HG02642 (cell line): Measurements from ENCODE around the gene ACAP2.
A peak's percentile ranks its signal among the peaks of the same experiment; 100 is the strongest.

Experiments
- ATAC-seq: cut with Tn5 transposase; IDR thresholded peaks from one replicate; pipeline ENCODE4 v1.9.1; 2021; ENCODE audit warnings: mild to moderate bottlenecking; ENCODE audit not compliant: unreplicated experiment, poor library complexity

ACAP2 gene

GRCh38 chr3:195265363-195265976 is 177.3 kb downstream of the ACAP2 start:
- no peak for ATAC-seq

GRCh38 chr3:195263925-195264600 is 178.8 kb downstream of the ACAP2 start:
- no peak for ATAC-seq

GRCh38 chr3:195263193-195263924 is 179.5 kb downstream of the ACAP2 start:
- no peak for ATAC-seq

DNA sequence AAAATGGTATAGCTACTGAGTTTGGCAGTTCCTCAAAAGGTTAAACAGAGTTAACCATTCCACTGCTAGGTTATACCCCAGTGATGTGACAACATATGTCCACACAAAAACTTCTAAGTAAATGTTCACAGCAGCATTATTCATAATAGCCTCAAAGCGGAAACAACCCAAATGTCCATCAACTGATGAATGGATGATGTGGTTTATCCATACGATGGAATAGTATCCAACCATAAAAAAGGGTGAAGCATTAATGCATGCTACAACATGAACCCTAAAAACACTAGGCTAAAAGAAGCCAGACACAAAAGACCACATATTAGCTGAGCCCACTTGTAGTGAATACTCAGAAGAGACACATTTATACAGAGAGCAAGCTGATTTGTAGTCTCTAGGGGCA is 180.9 kb downstream of the ACAP2 start:
- no peak for ATAC-seq

- ATAC-seq = peak; percentile 6
Observed at GRCh38 chr3:195260280-195260905, 182.4 kb downstream of the ACAP2 start.

DNA sequence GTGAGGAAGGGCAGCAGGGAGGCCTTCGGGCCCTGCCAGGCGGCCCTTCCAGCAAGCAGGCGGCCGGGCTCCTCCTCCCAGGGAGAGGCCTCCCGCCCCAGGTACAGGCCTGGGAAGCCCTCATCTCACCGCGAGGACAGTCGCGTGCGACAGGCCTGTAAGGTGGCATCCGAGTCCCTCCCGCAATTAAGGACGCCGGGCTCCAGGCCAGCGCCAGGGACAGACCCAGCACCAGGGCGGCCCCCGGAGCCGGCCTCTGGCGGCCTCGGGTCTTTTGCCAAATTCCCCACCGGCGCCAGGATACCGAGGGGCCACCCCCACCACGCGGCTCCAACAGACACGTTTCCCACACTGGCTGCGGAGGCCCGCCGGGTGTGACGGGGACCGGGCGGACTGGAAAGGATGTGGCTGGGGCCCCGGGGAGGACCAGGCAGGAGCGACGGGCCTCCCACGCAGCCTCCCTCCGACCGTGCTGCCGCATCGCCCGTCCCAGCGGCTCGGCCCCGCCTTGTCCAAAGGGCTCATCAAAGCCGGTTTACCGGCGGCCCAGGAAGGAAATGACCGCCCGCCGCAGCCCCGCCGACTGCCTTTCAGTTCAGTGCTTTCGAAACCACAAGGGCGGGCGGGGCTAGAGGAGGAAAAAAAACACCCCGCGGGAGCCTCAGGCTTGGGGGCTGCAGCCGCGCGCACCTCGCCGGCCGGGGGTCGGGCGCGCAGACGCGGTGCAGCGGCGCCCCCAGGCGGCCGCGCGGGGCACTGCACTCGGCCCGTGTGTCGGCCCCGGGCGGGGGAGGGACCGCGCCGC is 183.1 kb downstream of the ACAP2 start:
- peak; percentile 80 for ATAC-seq

DNA sequence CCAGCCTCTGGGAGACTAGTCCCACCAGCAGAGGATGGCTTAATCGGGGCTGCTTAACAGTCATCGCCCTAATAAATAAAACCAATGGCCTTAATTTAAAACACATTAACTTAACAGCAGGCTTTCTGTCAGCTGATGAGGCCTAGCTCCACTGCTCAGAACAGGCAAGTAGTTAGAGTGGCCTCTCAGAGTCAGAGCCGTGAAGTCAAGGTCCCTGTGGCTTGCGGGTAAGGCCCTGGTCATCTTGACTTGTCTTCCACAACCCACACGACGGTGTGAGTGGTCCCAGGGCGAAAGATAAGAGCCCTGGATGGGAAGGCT is 183.7 kb downstream of the ACAP2 start:
- ATAC-seq = no peak

- ATAC-seq = no peak
Observed at GRCh38 chr3:195258449-195259153, 184.2 kb downstream of the ACAP2 start.

DNA sequence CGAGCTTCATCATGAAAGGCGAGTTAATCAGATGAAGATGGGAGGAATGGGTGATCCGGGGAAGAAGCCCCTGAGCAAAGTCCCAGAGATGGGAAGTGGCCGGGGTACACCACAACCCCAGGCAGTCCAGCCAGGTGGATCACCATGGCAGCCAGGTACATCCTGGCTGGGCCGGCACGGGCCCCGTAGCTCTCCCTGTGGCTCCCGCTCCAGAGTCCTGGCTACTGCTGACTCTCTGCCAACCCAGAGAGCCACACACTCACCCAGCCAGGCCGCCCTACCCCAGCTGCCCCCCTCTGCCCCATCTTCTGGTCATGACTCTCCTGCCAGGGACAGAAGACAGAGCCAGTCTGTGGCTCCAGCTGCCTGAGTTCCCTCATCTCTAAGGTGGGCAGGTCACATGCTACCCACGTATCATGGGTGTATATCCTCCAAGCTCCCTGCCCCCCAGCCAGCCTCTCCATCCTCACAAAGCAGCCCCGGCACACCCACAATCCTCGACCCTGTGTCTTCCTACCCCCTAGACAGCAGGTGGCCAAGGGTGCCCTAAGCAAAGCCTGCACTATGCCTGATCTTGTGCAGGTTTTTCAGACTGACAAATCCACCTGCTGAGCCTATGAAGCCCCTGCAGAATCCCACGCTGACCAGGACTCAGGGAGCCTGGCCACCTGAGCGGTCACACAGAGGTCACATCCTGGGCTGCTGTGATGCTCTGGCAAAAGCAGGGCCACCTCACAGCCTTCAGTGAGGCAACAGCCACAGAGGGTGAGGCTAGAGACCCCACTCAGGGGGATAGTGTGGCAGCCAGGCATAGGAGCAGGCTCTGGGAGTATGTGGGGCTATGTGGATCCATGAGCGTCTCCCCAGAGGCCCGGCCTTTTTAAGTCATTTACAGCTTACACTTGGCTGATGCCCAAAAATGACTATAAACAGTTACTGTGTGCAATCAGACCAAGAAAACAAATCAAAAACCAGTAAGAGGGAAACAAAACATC is 185.1 kb downstream of the ACAP2 start:
- ATAC-seq = no peak

DNA sequence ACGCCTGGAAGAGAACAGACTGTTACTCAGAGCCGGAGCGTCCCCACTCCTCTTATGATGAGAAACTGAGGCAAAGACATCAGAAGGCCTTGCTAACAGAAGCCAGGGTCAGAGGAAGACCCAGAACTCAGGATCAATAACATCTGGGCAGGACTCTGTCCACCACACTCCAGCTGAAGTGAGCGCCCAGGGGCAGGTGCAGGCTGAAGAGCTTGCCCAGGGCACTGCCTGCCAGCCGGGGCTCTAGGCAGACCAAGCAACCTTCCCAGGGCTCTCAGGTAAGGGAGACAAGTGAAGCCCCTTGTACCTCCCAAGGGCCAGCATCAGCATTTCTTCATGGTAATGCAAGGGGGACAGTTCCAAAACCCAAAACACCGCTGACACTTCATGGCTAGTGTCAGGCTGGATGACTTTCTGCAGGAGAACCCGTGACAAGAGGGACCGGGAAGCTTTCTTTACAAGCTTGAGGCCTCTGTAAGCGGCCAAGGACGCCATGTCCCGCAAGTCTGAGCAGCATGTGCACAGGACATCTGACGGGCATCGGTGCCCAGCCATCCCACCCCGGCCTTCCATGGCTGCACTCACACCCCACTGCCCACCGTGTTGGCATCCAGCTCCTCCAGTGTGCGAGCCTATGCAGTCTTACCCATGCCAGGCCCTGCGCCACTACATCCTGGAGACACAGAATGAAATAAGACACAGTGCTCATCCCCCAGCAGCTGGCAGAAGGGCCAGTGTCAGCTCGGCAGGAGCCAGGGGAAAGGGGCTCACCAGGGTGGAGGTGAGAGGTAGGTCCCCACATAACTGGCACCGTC is 186.0 kb downstream of the ACAP2 start:
- ATAC-seq = no peak

GRCh38 chr3:195255571-195256501 is 187.0 kb downstream of the ACAP2 start:
- no peak for ATAC-seq

- no peak for ATAC-seq
Observed at GRCh38 chr3:195255176-195255500, 187.7 kb downstream of the ACAP2 start.

GRCh38 chr3:195254454-195255175 is 188.2 kb downstream of the ACAP2 start:
- ATAC-seq = no peak

- ATAC-seq = no peak
Observed at GRCh38 chr3:195253923-195254432, 188.8 kb downstream of the ACAP2 start.

DNA sequence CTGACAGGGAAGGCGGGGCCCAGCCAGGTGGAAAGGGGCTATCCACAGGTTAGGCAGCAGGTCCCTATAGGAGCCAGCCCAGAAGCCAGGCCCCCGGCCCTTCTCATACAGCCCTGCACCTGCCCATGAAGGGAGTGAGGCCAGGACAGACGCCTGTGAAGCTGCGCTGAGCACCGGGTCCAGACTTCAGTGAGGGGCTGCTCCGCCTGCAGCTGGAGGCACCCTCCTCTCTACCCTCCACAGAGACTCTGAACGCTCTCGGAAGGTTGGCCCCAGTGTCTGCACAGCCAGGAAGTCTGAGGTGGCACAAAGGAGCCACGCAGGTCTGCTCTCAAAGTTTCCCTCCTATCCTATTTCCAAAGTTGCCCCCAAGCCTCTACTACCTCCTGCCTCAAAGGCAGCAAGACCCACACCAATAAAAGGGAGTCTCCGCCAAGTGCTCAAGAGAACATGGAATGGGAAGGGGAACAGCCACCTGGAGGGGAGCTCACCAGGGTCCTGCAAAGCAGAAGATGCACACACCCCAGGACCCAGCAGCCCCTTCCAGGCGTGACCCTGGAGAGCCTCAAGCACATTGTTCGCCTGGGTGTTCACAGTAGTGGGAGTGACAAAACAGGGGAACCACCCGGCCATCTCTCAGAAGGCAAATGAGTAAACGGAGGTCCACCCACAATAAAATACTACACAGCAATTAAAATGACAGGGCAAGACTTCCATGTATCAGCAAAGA is 191.3 kb downstream of the ACAP2 start:
- no peak for ATAC-seq
